ENCODE measurements around the gene ASPHD1. TPM values are rescaled to one million over a fixed set of nuclear protein-coding genes. Genes with fewer than 3 reads are reported as not detected.

Gene ASPHD1
- total RNA-seq, 1 experiment from 2014 or later: 2.0 TPM

GRCh38 chr16:29950806-29951461 is 50.6 kb downstream of the ASPHD1 start:
- Histone ChIP-seq H3F3A (ENCODE audit: low read length, unreplicated experiment) (no peaks in the 10 kb centered on the region), H3K27ac (ENCODE audit: low read length) (no peak overlapping the region), H3K79me2 (ENCODE audit: low read length) (no peaks in the 10 kb centered on the region), H3K4me3 (ENCODE audit: low read length) (no peak overlapping the region), H3K9ac (ENCODE audit: low read length) (no peak overlapping the region), H3K36me3 (ENCODE audit: low read depth, low read length) (no peaks in the 10 kb centered on the region), H3K4me1 (ENCODE audit: insufficient read depth, low read length) (no peaks in the 10 kb centered on the region), H3K4me2 (ENCODE audit: low read length) (no peak overlapping the region), H4K20me1 (ENCODE audit: low read length) (no peaks in the 10 kb centered on the region), H3K9me3 (ENCODE audit: low read length) (no peaks in the 10 kb centered on the region), H3K27me3 (ENCODE audit: low read length) (no peaks in the 10 kb centered on the region), H2AFZ (ENCODE audit: low read length) (no peak overlapping the region), H3K9me2 (replicated peaks; ENCODE audit: low read length) (no peaks in the 10 kb centered on the region)
- no peak for ATAC-seq
- ChIA-PET POLR2A (ENCODE audit: unreplicated experiment) (no interaction called here), CTCF (no interaction called here)
- no peak for DNase-seq
- BruUV-seq (replicated peaks): no TSS peak
- intact Hi-C loops (cut with micrococcal nuclease): no loop called here
- TF ChIP-seq EZH2phosphoT487 (IDR thresholded peaks at IDR 0.05; ENCODE audit: borderline replicate concordance, low read length) (no peak), EZH2 (IDR thresholded peaks at IDR 0.05; ENCODE audit: low read length, unreplicated experiment) (no peak), CTCF (conservative IDR thresholded peaks at IDR 0.05; ENCODE audit: low read depth, low read length) (no peak)

DNA sequence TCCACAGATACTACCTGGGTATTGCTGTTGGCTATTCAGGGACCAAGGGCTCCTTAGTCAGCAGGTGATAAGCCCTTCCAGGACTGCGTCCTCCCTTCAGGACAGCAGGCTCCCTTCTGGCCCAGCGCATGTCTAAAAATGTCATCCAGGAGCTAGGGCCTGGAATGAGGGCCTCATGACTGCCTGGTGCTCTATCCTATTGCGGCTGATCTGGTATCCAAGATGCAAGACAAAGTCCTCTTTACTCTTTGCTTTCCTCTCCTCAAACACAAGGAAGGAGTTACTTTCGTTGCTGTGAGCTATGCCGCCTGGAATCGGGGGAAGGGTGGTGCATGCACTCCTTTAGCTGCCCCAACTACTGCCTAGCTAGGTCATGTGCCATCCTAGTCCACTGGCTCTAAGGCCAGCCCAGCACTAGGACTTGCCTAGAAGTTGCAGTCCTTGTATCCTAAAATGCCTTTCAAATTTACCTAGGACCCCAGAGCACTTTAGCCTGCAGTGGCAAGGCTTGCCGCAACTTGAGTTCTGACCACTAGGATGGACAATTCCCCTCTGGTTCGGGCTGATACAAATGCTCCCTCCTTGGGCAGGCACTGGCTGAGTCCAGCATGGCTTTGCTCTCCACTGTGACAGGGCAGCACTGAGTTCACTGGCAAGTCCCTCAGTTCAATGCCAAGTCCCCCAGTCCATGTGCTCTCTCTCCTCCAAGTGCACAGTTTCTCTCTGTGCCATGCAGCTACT is 51.5 kb downstream of the ASPHD1 start:
- H3K4me3 ChIP-seq (ENCODE audit: low read length): no peak overlapping the region
- no peaks in the 10 kb centered on the region for H3F3A ChIP-seq (ENCODE audit: low read length, unreplicated experiment)
- H4K20me1 ChIP-seq (ENCODE audit: low read length): no peaks in the 10 kb centered on the region
- ATAC-seq (no peak), DNase-seq (no peak)
- H3K9me3 ChIP-seq (ENCODE audit: low read length): no peaks in the 10 kb centered on the region
- H3K9ac ChIP-seq (ENCODE audit: low read length): no peak overlapping the region
- BruUV-seq (replicated peaks): no TSS peak
- no peaks in the 10 kb centered on the region for H3K4me1 ChIP-seq (ENCODE audit: insufficient read depth, low read length)
- no peaks in the 10 kb centered on the region for H3K36me3 ChIP-seq (ENCODE audit: low read depth, low read length)
- no peaks in the 10 kb centered on the region for H3K27me3 ChIP-seq (ENCODE audit: low read length)
- no peak for TF ChIP-seq EZH2phosphoT487 (IDR thresholded peaks at IDR 0.05; ENCODE audit: borderline replicate concordance, low read length)
- no peak for TF ChIP-seq EZH2 (IDR thresholded peaks at IDR 0.05; ENCODE audit: low read length, unreplicated experiment)
- TF ChIP-seq CTCF (conservative IDR thresholded peaks at IDR 0.05; ENCODE audit: low read depth, low read length): no peak
- intact Hi-C loops (cut with micrococcal nuclease): no loop called here
- H3K27ac ChIP-seq (ENCODE audit: low read length): no peak overlapping the region
- CTCF ChIA-PET: no interaction called here
- no peak overlapping the region for H3K4me2 ChIP-seq (ENCODE audit: low read length)
- no peaks in the 10 kb centered on the region for H3K79me2 ChIP-seq (ENCODE audit: low read length)
- no peaks in the 10 kb centered on the region for H3K9me2 ChIP-seq (replicated peaks; ENCODE audit: low read length)
- H2AFZ ChIP-seq (ENCODE audit: low read length): no peak overlapping the region
- POLR2A ChIA-PET (ENCODE audit: unreplicated experiment): no interaction called here

Other genes with a start within 250 kb of the ASPHD1 start
- gene SPN, start 237.2 kb upstream of the ASPHD1 start, total RNA-seq (2014; rRNA removed): not detected in 2 replicates
- 0.22 and 1.3 TPM in 2 replicates for gene QPRT, start 221.3 kb upstream of the ASPHD1 start, total RNA-seq (2014; rRNA removed)
- not detected in 2 replicates for gene C16orf54, start 154.5 kb upstream of the ASPHD1 start, total RNA-seq (2014; rRNA removed)
- gene ZG16, start 122.2 kb upstream of the ASPHD1 start, total RNA-seq (2014; rRNA removed): not detected in 2 replicates
- gene KIF22, start 109.7 kb upstream of the ASPHD1 start, total RNA-seq (2014; rRNA removed): 87.6 and 93.1 TPM in 2 replicates
- 279 and 358 TPM in 2 replicates for gene MAZ, start 94.0 kb upstream of the ASPHD1 start, total RNA-seq (2014; rRNA removed)
- 0.35 and 0.40 TPM in 2 replicates for gene PRRT2, start 88.3 kb upstream of the ASPHD1 start, total RNA-seq (2014; rRNA removed)
- 53.8 and 76.7 TPM in 2 replicates for gene PAGR1, start 84.3 kb upstream of the ASPHD1 start, total RNA-seq (2014; rRNA removed)
- gene MVP, start 80.0 kb upstream of the ASPHD1 start, total RNA-seq (2014; rRNA removed): 27.3 and 36.1 TPM in 2 replicates
- 60.5 and 86.2 TPM in 2 replicates for gene CDIPT, start 37.3 kb upstream of the ASPHD1 start, total RNA-seq (2014; rRNA removed)
- 23.7 and 25.3 TPM in 2 replicates for gene SEZ6L2, start 938 bp upstream of the ASPHD1 start, total RNA-seq (2014; rRNA removed)
- gene KCTD13, start 25.7 kb downstream of the ASPHD1 start, total RNA-seq (2014; rRNA removed): 8.2 and 30.2 TPM in 2 replicates
- gene TMEM219, start 61.6 kb downstream of the ASPHD1 start, total RNA-seq (2014; rRNA removed): 53.0 and 60.9 TPM in 2 replicates
- gene TAOK2, start 73.4 kb downstream of the ASPHD1 start, total RNA-seq (2014; rRNA removed): 34.1 and 47.4 TPM in 2 replicates
- 18.4 and 26.8 TPM in 2 replicates for gene HIRIP3, start 95.1 kb downstream of the ASPHD1 start, total RNA-seq (2014; rRNA removed)
- gene INO80E, start 95.8 kb downstream of the ASPHD1 start, total RNA-seq (2014; rRNA removed): 60.6 and 70.3 TPM in 2 replicates
- 4.6 and 5.2 TPM in 2 replicates for gene DOC2A, start 110.5 kb downstream of the ASPHD1 start, total RNA-seq (2014; rRNA removed)
- gene C16orf92, start 122.7 kb downstream of the ASPHD1 start, total RNA-seq (2014; rRNA removed): not detected in 2 replicates
- 0.29 and 0.47 TPM in 2 replicates for gene TLCD3B, start 130.8 kb downstream of the ASPHD1 start, total RNA-seq (2014; rRNA removed)
- 1,859 and 2,048 TPM in 2 replicates for gene ALDOA, start 165.3 kb downstream of the ASPHD1 start, total RNA-seq (2014; rRNA removed)
- 116 and 117 TPM in 2 replicates for gene PPP4C, start 175.5 kb downstream of the ASPHD1 start, total RNA-seq (2014; rRNA removed)
- gene TBX6, start 191.4 kb downstream of the ASPHD1 start, total RNA-seq (2014; rRNA removed): 0.86 and 1.1 TPM in 2 replicates
- gene YPEL3, start 195.7 kb downstream of the ASPHD1 start, total RNA-seq (2014; rRNA removed): 5.1 and 7.7 TPM in 2 replicates
- gene GDPD3, start 213.0 kb downstream of the ASPHD1 start, total RNA-seq (2014; rRNA removed): 2.2 and 3.4 TPM in 2 replicates
- gene MAPK3, start 222.7 kb downstream of the ASPHD1 start, total RNA-seq (2014; rRNA removed): 31.4 and 34.4 TPM in 2 replicates